Sigmoid colon (tissue), 4 donors: ENCODE data around the gene DNAJC5.
A peak's percentile ranks its signal among the peaks of the same experiment; 100 is the strongest.

Experiments used
- EP300 ChIP-seq, 4 donors: sonication (generic); formaldehyde crosslinking; IDR thresholded peaks; one replicate each; pipeline ENCODE4 v1.6.1; 2017; ENCODE audit warnings: antibody characterized with exemption in 4 of 4
- POLR2A ChIP-seq, 2 donors: fragments of 450-650 bp; IDR thresholded peaks; one replicate each; pipeline ENCODE4 v1.6.1; 2016; ENCODE audit warnings: antibody characterized with exemption in 2 of 2, mild to moderate bottlenecking in 2 of 2, moderate library complexity in 2 of 2
- POLR2AphosphoS5 ChIP-seq, 4 donors: sonication (generic); formaldehyde crosslinking; IDR thresholded peaks; one replicate each; pipeline ENCODE4 v1.6.1; 2017; ENCODE audit warnings: antibody characterized with exemption in 4 of 4
- TF ChIP-seq, protein P1 (sequence below), 4 experiments: fragments of 450-650 bp in 3 of 4; fragments of 200-600 bp in 1 of 4; IDR thresholded peaks; one replicate each; pipeline ENCODE4 v1.5.1; 2016 to 2019; ENCODE audit warnings: antibody characterized with exemption in 4 of 4, mild to moderate bottlenecking in 3 of 4, moderate library complexity in 2 of 4

DNA sequence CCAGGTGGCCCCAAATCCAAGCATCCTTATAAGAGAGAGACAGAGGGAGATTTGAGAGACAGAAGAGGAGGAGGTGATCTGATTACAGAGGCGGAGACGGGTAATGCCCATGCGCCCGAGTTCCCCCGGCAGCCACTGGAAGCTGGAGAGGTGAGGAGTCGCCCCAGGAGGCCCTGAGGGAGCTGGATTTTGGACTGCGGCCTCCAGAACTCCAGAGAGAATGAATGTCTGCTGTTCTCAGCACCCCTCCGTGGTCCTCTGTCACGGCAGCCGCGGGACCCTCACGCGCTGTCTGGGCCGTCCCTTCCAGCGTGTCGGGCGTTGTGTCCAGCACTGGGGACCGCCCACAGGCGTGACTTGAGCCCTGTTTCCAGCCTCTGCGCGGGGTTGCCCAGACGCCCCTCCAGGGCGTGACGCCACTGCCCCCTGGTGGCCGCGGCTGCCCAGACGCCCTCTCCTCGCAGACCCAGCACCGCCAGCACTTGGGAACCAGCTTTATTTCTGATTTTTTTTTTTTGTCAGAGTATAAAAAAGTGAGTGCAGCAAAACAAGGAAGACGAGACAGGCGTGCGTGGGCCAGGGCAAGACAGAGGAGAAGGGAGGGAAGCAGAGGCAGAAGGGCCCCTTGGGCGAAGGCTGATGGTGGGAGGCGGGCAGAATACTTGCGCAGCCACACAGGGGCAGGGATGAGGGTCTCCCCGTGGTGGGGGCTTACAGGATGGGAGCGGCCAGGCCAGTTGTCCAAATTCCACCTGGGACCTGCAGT lies 78.9 kb downstream of the DNAJC5 start:
- TF ChIP-seq, protein P1, sequence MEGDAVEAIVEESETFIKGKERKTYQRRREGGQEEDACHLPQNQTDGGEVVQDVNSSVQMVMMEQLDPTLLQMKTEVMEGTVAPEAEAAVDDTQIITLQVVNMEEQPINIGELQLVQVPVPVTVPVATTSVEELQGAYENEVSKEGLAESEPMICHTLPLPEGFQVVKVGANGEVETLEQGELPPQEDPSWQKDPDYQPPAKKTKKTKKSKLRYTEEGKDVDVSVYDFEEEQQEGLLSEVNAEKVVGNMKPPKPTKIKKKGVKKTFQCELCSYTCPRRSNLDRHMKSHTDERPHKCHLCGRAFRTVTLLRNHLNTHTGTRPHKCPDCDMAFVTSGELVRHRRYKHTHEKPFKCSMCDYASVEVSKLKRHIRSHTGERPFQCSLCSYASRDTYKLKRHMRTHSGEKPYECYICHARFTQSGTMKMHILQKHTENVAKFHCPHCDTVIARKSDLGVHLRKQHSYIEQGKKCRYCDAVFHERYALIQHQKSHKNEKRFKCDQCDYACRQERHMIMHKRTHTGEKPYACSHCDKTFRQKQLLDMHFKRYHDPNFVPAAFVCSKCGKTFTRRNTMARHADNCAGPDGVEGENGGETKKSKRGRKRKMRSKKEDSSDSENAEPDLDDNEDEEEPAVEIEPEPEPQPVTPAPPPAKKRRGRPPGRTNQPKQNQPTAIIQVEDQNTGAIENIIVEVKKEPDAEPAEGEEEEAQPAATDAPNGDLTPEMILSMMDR (IDR thresholded peaks at IDR 0.05) = peak; percentile 91 to 98 (median 94)
- TF ChIP-seq EP300 (IDR thresholded peaks at IDR 0.05) (no peak), POLR2AphosphoS5 (IDR thresholded peaks at IDR 0.05) (peak in 1 of 4 donors; percentile 15), POLR2A (IDR thresholded peaks at IDR 0.05) (no peak)
